Activated CD4-positive, alpha-beta memory T cell treated with anti-CD3 and anti-CD28 coated beads, Interleukin-2, amount 10 ng/mL, durations not matched to agents 7 days and 5 days (primary cell): ENCODE measurements around the gene NANOS2. TPM values are rescaled to one million over a fixed set of nuclear protein-coding genes. Genes with fewer than 3 reads are reported as not detected.

ENCODE experiments used
- CTCF ChIA-PET: fragments of 350-600 bp; sonication (Branson Sonifier 250); formaldehyde crosslinking; loops from one replicate; lab custom pipeline; 2021; ENCODE audit warnings: antibody characterized with exemption, inconsistent platforms; lab: Charles Lee
- POLR2A ChIA-PET: fragments of 350-600 bp; sonication (Branson Sonifier 250); formaldehyde crosslinking; loops from one replicate; lab custom pipeline; 2021; ENCODE audit warnings: antibody characterized with exemption; lab: Charles Lee
- DNase-seq: peaks from one replicate; pipeline ENCODE4 v3.0.0-alpha.2; 2020
- H3K27ac Mint-ChIP-seq: one replicate; pipeline ENCODE4 v1.8.0; 2021; ENCODE audit warnings: mild to moderate bottlenecking, mixed read lengths
- H3K27me3 Mint-ChIP-seq: one replicate; pipeline ENCODE4 v1.8.0; 2021; ENCODE audit warnings: mixed read lengths
- H3K36me3 Mint-ChIP-seq: one replicate; pipeline ENCODE4 v1.8.0; 2021; ENCODE audit warnings: low read depth, mixed read lengths
- H3K4me1 Mint-ChIP-seq: one replicate; pipeline ENCODE4 v1.8.0; 2021; ENCODE audit warnings: mixed read lengths
- H3K4me3 Mint-ChIP-seq: one replicate; pipeline ENCODE4 v1.8.0; 2021; ENCODE audit warnings: mild to moderate bottlenecking, mixed read lengths
- H3K9me3 Mint-ChIP-seq: one replicate; pipeline ENCODE4 v1.8.0; 2021; ENCODE audit warnings: mixed read lengths
- total RNA-seq, 2 experiments: library from RNA; stranded (reverse); gene quantifications; one replicate each; pipeline ENCODE4 v1.2.3, GENCODE V29; 2021

NANOS2 gene
- total RNA-seq, 2 experiments from 2014 or later: not detected

DNA sequence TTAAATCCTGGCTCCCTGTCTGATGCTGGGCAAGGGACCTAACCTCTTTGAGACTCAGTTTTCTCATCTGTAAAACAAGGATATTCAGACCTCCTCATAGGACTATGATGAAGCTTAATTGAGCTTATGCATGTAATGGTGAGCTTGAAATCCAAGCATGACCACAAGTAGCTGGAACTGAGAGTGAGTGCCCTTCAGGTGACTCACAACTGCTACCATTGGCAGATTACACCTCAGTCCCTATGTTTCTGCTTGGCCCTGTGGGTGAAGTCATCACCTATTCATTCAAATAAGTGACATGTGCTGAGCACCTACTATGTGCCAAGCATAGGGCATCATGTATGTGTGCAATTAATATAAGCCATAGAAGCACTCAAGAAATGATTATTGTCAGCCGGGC is 33.3 kb upstream of the NANOS2 start:
- Mint-ChIP-seq H3K4me1 (peaks cover 13% of the 10 kb centered on the region), H3K27me3 (peaks cover 17% of the 10 kb centered on the region), H3K27ac (no peak overlapping the region), H3K9me3 (no peaks in the 10 kb centered on the region), H3K4me3 (no peak overlapping the region), H3K36me3 (no peaks in the 10 kb centered on the region)
- no peak for DNase-seq
- ChIA-PET POLR2A (no interaction called here), CTCF (no interaction called here)

DNA sequence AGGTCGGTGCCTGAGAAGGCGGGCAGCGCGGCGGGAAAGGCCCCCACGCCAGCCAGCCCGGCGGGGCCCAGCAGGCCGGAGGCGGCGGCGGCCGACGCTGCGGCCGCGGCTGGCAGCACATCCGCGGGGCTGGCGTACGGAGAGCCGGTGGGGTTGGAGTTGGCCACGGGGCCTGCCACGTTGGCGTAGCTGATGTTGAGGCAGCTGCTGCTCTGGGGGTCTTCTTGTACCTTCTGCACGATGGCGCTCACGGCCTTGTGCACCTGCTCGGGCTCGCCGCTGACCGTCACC is 25.9 kb upstream of the NANOS2 start:
- Mint-ChIP-seq H3K9me3 (peaks cover 7% of the 10 kb centered on the region), H3K36me3 (peaks cover 6% of the 10 kb centered on the region), H3K4me1 (peaks cover 11% of the 10 kb centered on the region), H3K4me3 (no peak overlapping the region), H3K27me3 (peaks cover 29% of the 10 kb centered on the region), H3K27ac (no peak overlapping the region)
- ChIA-PET POLR2A (interaction anchor here (1.5 kb wide), 1 partner anchor 13 kb away, joined by 3 read pairs; no protein-coding TSS in a partner anchor), CTCF (interaction anchor here (0.6 kb wide), 1 partner anchor 16 kb away, joined by 6 read pairs; no protein-coding TSS in a partner anchor)
- DNase-seq: no peak

DNA sequence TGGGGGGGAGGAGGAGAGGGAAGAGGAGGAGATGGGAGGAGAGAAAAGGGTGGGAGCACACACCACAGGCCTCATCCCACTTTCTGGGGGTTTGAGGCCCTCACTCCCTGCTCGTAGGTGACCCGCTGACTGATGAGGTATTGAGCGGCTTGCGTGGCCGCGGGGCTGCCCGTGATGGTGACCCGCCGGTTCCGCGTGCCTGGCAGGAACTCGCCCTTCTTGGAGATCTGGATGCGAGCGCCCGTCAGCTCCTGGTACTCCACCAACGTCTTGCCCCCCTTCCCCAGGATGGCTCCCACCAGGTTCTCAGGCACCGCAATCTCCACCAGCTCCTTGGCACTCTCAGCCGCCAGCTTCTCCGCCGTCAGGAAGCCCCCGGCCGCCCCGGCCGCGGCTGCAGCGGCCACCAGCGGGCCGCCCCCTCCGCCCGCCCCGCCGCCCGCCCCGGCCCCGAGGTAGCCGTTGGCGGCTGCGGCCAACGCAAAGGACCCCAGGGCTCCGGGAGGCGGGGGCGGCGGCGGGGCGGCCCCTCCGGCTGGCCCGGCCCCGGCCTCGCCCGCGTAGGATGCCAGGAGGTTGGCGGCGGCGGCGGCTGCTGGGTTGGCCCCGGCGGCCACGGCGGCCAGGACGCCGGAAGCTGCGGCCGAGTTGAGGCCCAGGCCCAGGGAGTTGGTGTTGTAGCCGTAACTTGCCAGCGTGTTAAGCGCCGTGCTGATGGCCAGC is 25.4 kb upstream of the NANOS2 start:
- ChIA-PET CTCF (interaction anchor here (0.6 kb wide), 1 partner anchor 15 kb away, joined by 6 read pairs; no protein-coding TSS in a partner anchor), POLR2A (interaction anchor here (0.7 to 1.5 kb wide), 2 partner anchors 12 to 14 kb away, joined by 3 read pairs; no protein-coding TSS in a partner anchor)
- Mint-ChIP-seq H3K9me3 (peaks cover 7% of the 10 kb centered on the region), H3K27me3 (peaks cover 30% of the 10 kb centered on the region), H3K36me3 (peaks cover 6% of the 10 kb centered on the region), H3K4me3 (no peak overlapping the region), H3K27ac (no peak overlapping the region), H3K4me1 (peaks cover 11% of the 10 kb centered on the region)
- DNase-seq: no peak

GRCh38 chr19:45938733-45939319 is 24.2 kb upstream of the NANOS2 start:
- CTCF ChIA-PET: no interaction called here
- H3K36me3 Mint-ChIP-seq: peaks cover 6% of the 10 kb centered on the region
- no peak overlapping the region for H3K4me3 Mint-ChIP-seq
- POLR2A ChIA-PET: no interaction called here
- peaks cover 10% of the 10 kb centered on the region for H3K4me1 Mint-ChIP-seq
- no peak for DNase-seq
- peaks cover 31% of the 10 kb centered on the region for H3K27me3 Mint-ChIP-seq
- H3K9me3 Mint-ChIP-seq: peaks cover 7% of the 10 kb centered on the region
- no peak overlapping the region for H3K27ac Mint-ChIP-seq

GRCh38 chr19:45935267-45935666 is 20.7 kb upstream of the NANOS2 start:
- peaks cover 7% of the 10 kb centered on the region for H3K9me3 Mint-ChIP-seq
- H3K27me3 Mint-ChIP-seq: peaks cover 45% of the 10 kb centered on the region
- H3K4me1 Mint-ChIP-seq: peaks cover 8% of the 10 kb centered on the region
- no peak overlapping the region for H3K4me3 Mint-ChIP-seq
- peaks cover 6% of the 10 kb centered on the region for H3K36me3 Mint-ChIP-seq
- DNase-seq: no peak
- H3K27ac Mint-ChIP-seq: no peak overlapping the region
- ChIA-PET CTCF (no interaction called here), POLR2A (no interaction called here)

GRCh38 chr19:45934551-45935230 is 20.1 kb upstream of the NANOS2 start:
- Mint-ChIP-seq H3K36me3 (peaks cover 6% of the 10 kb centered on the region), H3K9me3 (peaks cover 7% of the 10 kb centered on the region), H3K4me1 (peaks cover 9% of the 10 kb centered on the region), H3K27me3 (peaks cover 46% of the 10 kb centered on the region), H3K4me3 (no peak overlapping the region), H3K27ac (no peak overlapping the region)
- ChIA-PET CTCF (no interaction called here), POLR2A (no interaction called here)
- no peak for DNase-seq

GRCh38 chr19:45933759-45934158 is 19.2 kb upstream of the NANOS2 start:
- peaks cover 45% of the 10 kb centered on the region for H3K27me3 Mint-ChIP-seq
- ChIA-PET CTCF (no interaction called here), POLR2A (no interaction called here)
- DNase-seq: no peak
- peaks cover 4% of the 10 kb centered on the region for H3K9me3 Mint-ChIP-seq
- no peak overlapping the region for H3K4me3 Mint-ChIP-seq
- H3K27ac Mint-ChIP-seq: no peak overlapping the region
- peaks cover 3% of the 10 kb centered on the region for H3K36me3 Mint-ChIP-seq
- H3K4me1 Mint-ChIP-seq: peaks cover 6% of the 10 kb centered on the region

GRCh38 chr19:45931055-45931454 is 16.5 kb upstream of the NANOS2 start:
- H3K27me3 Mint-ChIP-seq: peaks cover 37% of the 10 kb centered on the region
- CTCF ChIA-PET: interaction anchor here (1.2 to 1.5 kb wide), 2 partner anchors 12 to 28 kb away, joined by 3 to 6 read pairs; partner anchors contain the start of gene MYPOP
- no peak for DNase-seq

GRCh38 chr19:45929247-45929646 is 14.7 kb upstream of the NANOS2 start:
- no peak overlapping the region for H3K4me3 Mint-ChIP-seq
- DNase-seq: no peak
- H3K36me3 Mint-ChIP-seq: no peaks in the 10 kb centered on the region
- ChIA-PET CTCF (no interaction called here), POLR2A (no interaction called here)
- peaks cover 19% of the 10 kb centered on the region for H3K4me1 Mint-ChIP-seq
- H3K27me3 Mint-ChIP-seq: peaks cover 32% of the 10 kb centered on the region
- H3K9me3 Mint-ChIP-seq: no peaks in the 10 kb centered on the region
- no peak overlapping the region for H3K27ac Mint-ChIP-seq

More at GRCh38 chr19:45931055-45931454, 16.5 kb upstream of the NANOS2 start:
- H3K4me3 Mint-ChIP-seq: no peak overlapping the region
- peaks cover 16% of the 10 kb centered on the region for H3K4me1 Mint-ChIP-seq
- H3K27ac Mint-ChIP-seq: no peak overlapping the region
- H3K36me3 Mint-ChIP-seq: no peaks in the 10 kb centered on the region
- no peaks in the 10 kb centered on the region for H3K9me3 Mint-ChIP-seq
- POLR2A ChIA-PET: no interaction called here

- peak; percentile 93 for DNase-seq
- peak overlapping the region; percentile 6 for H3K27ac Mint-ChIP-seq
- peaks cover 28% of the 10 kb centered on the region for H3K27me3 Mint-ChIP-seq
- peak overlapping the region; percentile 71 for H3K4me3 Mint-ChIP-seq
- no peaks in the 10 kb centered on the region for H3K9me3 Mint-ChIP-seq
- H3K4me1 Mint-ChIP-seq: peaks cover 19% of the 10 kb centered on the region
- ChIA-PET CTCF (interaction anchor here (0.6 to 2.4 kb wide), 5 partner anchors 10 to 744 kb away, joined by 3 to 11 read pairs (median 4); partner anchors contain the start of genes MYPOP and SIX5), POLR2A (interaction anchor here (0.8 to 2.3 kb wide), 8 partner anchors 10 to 111 kb away, joined by 3 to 16 read pairs (median 4); partner anchors contain the start of genes CCDC61, IRF2BP1, MYPOP and NANOS2)
- no peaks in the 10 kb centered on the region for H3K36me3 Mint-ChIP-seq
These were observed 13.1 kb upstream of the NANOS2 start for GRCh38 chr19:45927565-45928261.

GRCh38 chr19:45924891-45925447 is 10.4 kb upstream of the NANOS2 start:
- peaks cover 14% of the 10 kb centered on the region for H3K27me3 Mint-ChIP-seq
- no peak overlapping the region for H3K4me3 Mint-ChIP-seq
- H3K9me3 Mint-ChIP-seq: no peaks in the 10 kb centered on the region
- H3K27ac Mint-ChIP-seq: no peak overlapping the region
- ChIA-PET CTCF (interaction anchor here (0.7 kb wide), 1 partner anchor 15 kb away, joined by 6 read pairs; no protein-coding TSS in a partner anchor), POLR2A (no interaction called here)
- DNase-seq: no peak
- peaks cover 4% of the 10 kb centered on the region for H3K36me3 Mint-ChIP-seq
- peaks cover 33% of the 10 kb centered on the region for H3K4me1 Mint-ChIP-seq

- DNase-seq: no peak
- H3K4me3 Mint-ChIP-seq: no peak overlapping the region
- ChIA-PET CTCF (no interaction called here), POLR2A (no interaction called here)
- H3K27ac Mint-ChIP-seq: no peak overlapping the region
- H3K9me3 Mint-ChIP-seq: no peaks in the 10 kb centered on the region
- peaks cover 45% of the 10 kb centered on the region for H3K4me1 Mint-ChIP-seq
- peaks cover 7% of the 10 kb centered on the region for H3K27me3 Mint-ChIP-seq
- peaks cover 4% of the 10 kb centered on the region for H3K36me3 Mint-ChIP-seq
These were observed 7.7 kb upstream of the NANOS2 start for GRCh38 chr19:45922281-45922680.
